K562 (cell line): Measurements from ENCODE around the gene IRGQ.

Experiments used
- GATAD2B ChIP-seq: fragments of 450-650 bp; IDR thresholded peaks from 2 replicates; pipeline ENCODE4 v1.6.1; 2017; ENCODE audit warnings: mild to moderate bottlenecking, borderline replicate concordance
- RAD21 ChIP-seq, 2 experiments: fragments of 250-450 bp in 1 of 2; fragments of 450-650 bp in 1 of 2; sonication (Bioruptor Pico) in 1 of 2; formaldehyde crosslinking in 1 of 2; IDR thresholded peaks in 1 of 2; conservative IDR thresholded peaks in 1 of 2; 2 replicates each; pipeline versions ENCODE4 v1.4.0 to v1.8.0; 2020 to 2022; ENCODE audit warnings: mild to moderate bottlenecking in 2 of 2, moderate library complexity in 1 of 2
- ZNF589 ChIP-seq: fragments of 200-800 bp; sonication (Bioruptor generic); IDR thresholded peaks from 2 replicates; pipeline ENCODE4 v1.6.1; 2016; ENCODE audit warnings: low read depth, missing genetic modification characterization, missing compliant biosample characterization

DNA sequence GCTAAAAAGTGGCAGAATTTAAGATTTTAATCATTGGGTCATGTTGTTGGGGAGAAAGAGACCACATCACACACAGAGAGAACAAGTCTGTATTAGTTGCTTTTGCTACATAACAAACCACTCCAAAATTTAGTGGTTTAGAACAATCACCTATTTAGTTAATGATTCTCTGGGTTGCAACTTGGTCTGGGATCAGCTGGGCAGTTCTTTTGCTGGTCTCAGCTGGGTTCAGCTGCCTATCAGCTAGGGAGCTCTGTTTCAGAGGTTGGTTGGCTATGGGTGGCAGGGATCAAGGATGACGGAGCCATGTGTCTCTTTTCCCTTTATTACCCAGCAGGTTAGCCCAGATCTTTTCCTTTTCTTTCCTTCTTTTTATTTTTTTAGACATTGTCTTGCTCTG lies 11.4 kb downstream of the IRGQ start:
- TF ChIP-seq ZNF589 (CRISPR knock-in tag), result no peak
- TF ChIP-seq RAD21 (CRISPR knock-in tag; conservative IDR thresholded peaks at IDR 0.05 in 1 of 2, IDR thresholded peaks at IDR 0.05 in 1 of 2), result no peak
- no peak for TF ChIP-seq GATAD2B
